PC-9 (cell line): Measurements from ENCODE around the gene ADAMTSL2. TPM values are rescaled to one million over a fixed set of nuclear protein-coding genes. Genes with fewer than 3 reads are reported as not detected.

ENCODE experiments used
- BruUV-seq: library from RNA; stranded (reverse); fragments of 400-500 nt; replicated peaks from 2 replicates; lab custom pipeline; 2021; lab: Mats Ljungman, UMichigan
- CTCF ChIA-PET: fragments of 300-600 bp; sonication (Branson Sonifier 250); formaldehyde crosslinking; loops from one replicate; lab custom pipeline; 2022; ENCODE audit warnings: antibody characterized with exemption; lab: Charles Lee
- POLR2A ChIA-PET: fragments of 300-600 bp; sonication (Branson Sonifier 250); formaldehyde crosslinking; loops from one replicate; lab custom pipeline; 2022; ENCODE audit warnings: antibody characterized with exemption; ENCODE audit not compliant: unreplicated experiment; lab: Charles Lee
- DNase-seq, 2 experiments: peaks; one replicate each; pipeline versions ENCODE4 v3.0.0 to v3.0.0-alpha.2; 2015 to 2022; ENCODE audit warnings: mixed read lengths in 1 of 2
- H2AFZ ChIP-seq: fragments of 200-600 bp; sonication (generic); 2 replicates; pipeline ENCODE4 v1.8.1; 2017; ENCODE audit warnings: antibody characterized with exemption
- H3F3A ChIP-seq: fragments of 200-600 bp; sonication (generic); 2 replicates; pipeline ENCODE4 v1.8.1; 2017; ENCODE audit warnings: antibody characterized with exemption, mild to moderate bottlenecking, low read depth; ENCODE audit not compliant: insufficient read depth
- H3K27ac ChIP-seq: fragments of 200-600 bp; sonication (generic); 2 replicates; pipeline ENCODE4 v1.6.1; 2016; ENCODE audit warnings: mixed run types
- H3K27me3 ChIP-seq: fragments of 200-600 bp; sonication (generic); 2 replicates; pipeline ENCODE4 v1.6.1; 2016; ENCODE audit warnings: low read depth, mixed run types; ENCODE audit not compliant: insufficient read depth
- H3K36me3 ChIP-seq: fragments of 200-600 bp; sonication (generic); 2 replicates; pipeline ENCODE4 v1.6.1; 2016; ENCODE audit warnings: low read depth, mixed run types
- H3K4me1 ChIP-seq: fragments of 200-600 bp; sonication (generic); replicated peaks from 2 replicates; pipeline ENCODE4 v1.6.1; 2016; ENCODE audit warnings: mixed run types; ENCODE audit not compliant: insufficient read depth
- H3K4me2 ChIP-seq: fragments of 200-600 bp; sonication (generic); 2 replicates; pipeline ENCODE4 v1.6.1; 2017; ENCODE audit warnings: mixed run types
- H3K4me3 ChIP-seq: fragments of 200-600 bp; sonication (generic); 2 replicates; pipeline ENCODE4 v1.6.1; 2016; ENCODE audit warnings: mixed run types
- H3K79me2 ChIP-seq: fragments of 200-600 bp; sonication (generic); 2 replicates; pipeline ENCODE4 v1.6.1; 2017; ENCODE audit warnings: low read depth, mixed run types
- H3K9me2 ChIP-seq: fragments of 200-600 bp; sonication (generic); 2 replicates; pipeline ENCODE4 v1.8.1; 2017; ENCODE audit warnings: mild to moderate bottlenecking; ENCODE audit not compliant: insufficient read depth
- H3K9me3 ChIP-seq: fragments of 200-600 bp; sonication (generic); 2 replicates; pipeline ENCODE4 v1.8.1; 2016; ENCODE audit warnings: low read depth; ENCODE audit not compliant: insufficient read depth
- H4K20me1 ChIP-seq: fragments of 200-600 bp; sonication (generic); 2 replicates; pipeline ENCODE4 v1.8.1; 2017; ENCODE audit not compliant: insufficient read depth
- CTCF ChIP-seq: fragments of 200-600 bp; sonication (generic); conservative IDR thresholded peaks from 2 replicates; pipeline ENCODE4 v1.6.1; 2017; ENCODE audit warnings: mixed run types, antibody characterized with exemption, mild to moderate bottlenecking, moderate library complexity
- EZH2 ChIP-seq: fragments of 200-600 bp; sonication (generic); IDR thresholded peaks from 2 replicates; pipeline ENCODE4 v1.8.0; 2017; ENCODE audit warnings: antibody characterized with exemption, low read depth
- intact Hi-C: fragments of 100-400 bp; cut with micrococcal nuclease; formaldehyde crosslinking; loops from one replicate; pipeline ENCODE4 v1.10.0; 2022; ENCODE audit not compliant: unreplicated experiment
- total RNA-seq: library from RNA; stranded (reverse); gene quantifications from 2 replicates; pipeline ENCODE4 v1.2.3, GENCODE V29; 2021

ADAMTSL2 gene
- total RNA-seq, 1 experiment from 2014 or later, result 0.39 TPM

- no peak overlapping the region for H3K4me2 ChIP-seq
- intact Hi-C loops, result no loop called here
- H3K79me2 ChIP-seq, result no peaks in the 10 kb centered on the region
- no TSS peak for BruUV-seq
- peaks cover 6% of the 10 kb centered on the region; the same call in 1 of the 2 replicates for H3F3A ChIP-seq
- CTCF ChIA-PET, result no interaction called here
- TF ChIP-seq CTCF, result no peak
- no peak overlapping the region for H3K4me3 ChIP-seq
- H3K27me3 ChIP-seq, result peaks cover 95% of the 10 kb centered on the region
- H3K27ac ChIP-seq, result no peak overlapping the region
- H3K9me2 ChIP-seq, result no peaks in the 10 kb centered on the region
- POLR2A ChIA-PET, result no interaction called here
- H4K20me1 ChIP-seq, result no peaks in the 10 kb centered on the region
- H3K9me3 ChIP-seq, result peaks cover 6% of the 10 kb centered on the region; the same call in 1 of the 2 replicates
- no peaks in the 10 kb centered on the region for H3K36me3 ChIP-seq
- no peak for DNase-seq
- H2AFZ ChIP-seq, result no peak overlapping the region
- H3K4me1 ChIP-seq, result no peaks in the 10 kb centered on the region
Observed at GRCh38 chr9:133597316-133597957, 62.9 kb downstream of the ADAMTSL2 start.

GRCh38 chr9:133598978-133599377 is 64.5 kb downstream of the ADAMTSL2 start:
- POLR2A ChIA-PET, result no interaction called here
- TF ChIP-seq CTCF, result no peak
- Histone ChIP-seq H3K79me2 (no peaks in the 10 kb centered on the region), H3K36me3 (no peaks in the 10 kb centered on the region), H3K27ac (no peak overlapping the region), H3K9me3 (peaks cover 6% of the 10 kb centered on the region; the same call in 1 of the 2 replicates), H3K4me3 (no peak overlapping the region), H3K4me2 (no peak overlapping the region), H2AFZ (no peak overlapping the region), H3F3A (peaks cover 6% of the 10 kb centered on the region; the same call in 1 of the 2 replicates), H4K20me1 (no peaks in the 10 kb centered on the region), H3K4me1 (no peaks in the 10 kb centered on the region), H3K27me3 (peaks cover 93% of the 10 kb centered on the region), H3K9me2 (no peaks in the 10 kb centered on the region)
- CTCF ChIA-PET, result no interaction called here
- DNase-seq, result no peak
- BruUV-seq, result no TSS peak
- intact Hi-C loops, result no loop called here

- no peak overlapping the region for H2AFZ ChIP-seq
- POLR2A ChIA-PET, result no interaction called here
- H4K20me1 ChIP-seq, result no peaks in the 10 kb centered on the region
- peaks cover 93% of the 10 kb centered on the region for H3K27me3 ChIP-seq
- intact Hi-C loops, result no loop called here
- DNase-seq, result no peak
- no peak overlapping the region for H3K4me2 ChIP-seq
- H3K79me2 ChIP-seq, result no peaks in the 10 kb centered on the region
- peaks cover 6% of the 10 kb centered on the region; the same call in 1 of the 2 replicates for H3F3A ChIP-seq
- no peak overlapping the region for H3K4me3 ChIP-seq
- no TSS peak for BruUV-seq
- CTCF ChIA-PET, result no interaction called here
- TF ChIP-seq EZH2, result no peak
- no peak for TF ChIP-seq CTCF
- no peaks in the 10 kb centered on the region for H3K4me1 ChIP-seq
- peaks cover 6% of the 10 kb centered on the region; the same call in 1 of the 2 replicates for H3K9me3 ChIP-seq
- no peaks in the 10 kb centered on the region for H3K36me3 ChIP-seq
- no peak overlapping the region for H3K27ac ChIP-seq
- no peaks in the 10 kb centered on the region for H3K9me2 ChIP-seq
Observed at GRCh38 chr9:133599470-133600173, 65.1 kb downstream of the ADAMTSL2 start.
